ENCODE data around the gene ZC4H2.
A peak's percentile ranks its signal among the peaks of the same experiment; 100 is the strongest.
"Not testable (repeated sequence)": the region's sequence is repeated elsewhere in the genome, so short reads cannot be mapped to it uniquely, and the experiment has no call there.

The ZC4H2 gene

DNA sequence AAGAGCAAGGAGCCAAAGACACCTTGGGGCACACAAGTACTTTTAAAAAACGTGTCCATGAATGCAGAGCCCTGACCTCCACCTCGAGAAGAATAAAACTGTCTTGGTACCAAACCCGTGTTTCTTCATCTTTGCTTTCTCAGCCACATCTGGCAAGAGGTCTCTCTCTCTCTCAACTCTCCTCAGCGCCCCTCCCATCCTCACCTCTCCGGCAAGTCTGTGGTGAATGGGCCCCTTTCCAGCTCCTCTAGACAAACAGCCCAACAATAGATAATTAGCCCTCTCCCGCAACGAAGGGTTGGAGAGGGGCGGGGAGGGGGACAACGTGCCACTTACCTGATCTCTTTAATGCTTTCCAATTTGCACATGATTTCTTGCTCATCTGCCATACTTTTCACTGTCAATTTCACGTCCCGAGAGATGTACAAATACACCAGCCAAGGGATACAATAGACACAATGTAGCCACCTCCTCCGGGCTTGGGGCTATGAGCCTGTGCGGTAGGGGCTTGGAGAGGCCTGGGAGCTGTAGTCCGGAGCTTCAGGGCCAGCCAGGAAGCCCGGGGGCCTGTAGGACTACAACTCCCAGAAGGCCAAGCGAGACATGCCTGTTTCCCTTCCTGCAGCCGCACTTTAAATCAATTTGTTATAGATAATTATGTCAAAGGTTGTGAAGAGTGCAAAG is at the start of gene ZC4H2:
TSS of gene ZC4H2 (minus strand) at position 462 of the 684 bp plus-strand sequence. CDS start at position 389, 73 bp downstream.
- DNase-seq (ENCODE audit: low read depth in 3 of 3), result peak; percentile 16 to 47 (median 45)

- no peak for DNase-seq (ENCODE audit: low read depth in 3 of 3)
Measured at GRCh38 chrX:65017451-65017850, 41.2 kb upstream of the ZC4H2 start.

- no peak for DNase-seq (ENCODE audit: low read depth in 3 of 3)
Measured at GRCh38 chrX:65014230-65014629, 38.0 kb upstream of the ZC4H2 start.

DNA sequence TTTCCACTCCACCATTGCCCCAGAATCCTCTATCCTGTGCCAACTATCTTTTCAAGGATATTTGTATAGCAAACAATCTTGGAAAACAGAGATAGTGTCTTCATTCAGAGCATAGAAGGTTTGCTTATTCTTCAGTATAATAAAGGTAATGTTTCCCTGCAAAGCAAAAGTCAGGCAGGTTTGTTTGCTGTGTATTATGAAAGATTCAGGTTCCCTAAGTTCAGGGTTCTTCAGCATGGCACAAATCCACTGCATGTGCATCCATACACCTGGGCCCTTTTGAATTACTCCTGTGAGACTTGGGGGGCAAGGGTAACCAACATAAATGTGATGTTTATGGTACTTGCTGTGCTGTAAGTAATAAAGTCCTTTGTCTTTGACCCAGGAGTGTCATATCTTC is 33.2 kb upstream of the ZC4H2 start:
- DNase-seq (ENCODE audit: low read depth in 3 of 3), result no peak

- not testable (repeated sequence) for DNase-seq (ENCODE audit: low read depth in 3 of 3)
Measured at GRCh38 chrX:65002208-65002607, 26.0 kb upstream of the ZC4H2 start.

DNA sequence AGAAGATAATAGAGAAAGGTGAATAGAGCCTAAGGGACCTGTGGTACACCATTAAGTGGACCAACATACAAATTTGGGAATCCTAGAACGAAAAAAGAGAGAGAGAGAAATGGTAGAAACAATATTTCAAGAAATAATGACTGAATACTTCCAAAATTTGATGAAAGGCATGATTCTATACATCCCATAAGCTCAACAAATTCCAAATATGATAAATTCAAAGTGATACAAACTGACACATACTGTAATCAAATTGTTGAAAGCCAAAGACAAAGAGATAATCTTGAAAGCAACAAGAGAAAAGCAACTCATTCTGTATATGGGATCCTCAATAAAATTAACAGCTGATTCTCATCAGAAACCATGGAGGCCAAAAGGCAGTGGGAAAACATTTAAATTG is 20.6 kb upstream of the ZC4H2 start:
- no peak for DNase-seq (ENCODE audit: low read depth in 3 of 3)

- no peak for DNase-seq (ENCODE audit: low read depth in 3 of 3)
Measured at GRCh38 chrX:64994131-64994798, 18.0 kb upstream of the ZC4H2 start.

DNA sequence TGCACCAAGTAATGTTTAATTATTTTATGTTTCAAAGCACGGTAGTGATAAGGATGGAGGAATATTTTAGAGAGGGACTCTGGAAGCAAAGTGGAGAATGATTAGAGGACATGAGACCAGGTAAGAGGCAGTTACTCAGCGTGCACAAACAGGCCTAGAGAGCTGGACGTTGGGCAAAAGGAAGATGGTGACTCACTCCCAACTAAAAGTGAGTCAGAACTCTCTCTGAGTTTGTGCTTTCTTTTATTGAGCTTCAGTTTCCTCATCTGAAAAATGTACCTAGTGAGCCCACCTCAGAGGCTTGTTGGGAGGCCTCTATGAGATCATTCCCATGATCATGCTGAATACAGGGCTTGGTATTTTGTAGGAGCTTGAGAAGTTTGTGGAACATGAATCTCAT is 1.6 kb upstream of the ZC4H2 start:
- no peak for DNase-seq (ENCODE audit: low read depth in 3 of 3)

DNA sequence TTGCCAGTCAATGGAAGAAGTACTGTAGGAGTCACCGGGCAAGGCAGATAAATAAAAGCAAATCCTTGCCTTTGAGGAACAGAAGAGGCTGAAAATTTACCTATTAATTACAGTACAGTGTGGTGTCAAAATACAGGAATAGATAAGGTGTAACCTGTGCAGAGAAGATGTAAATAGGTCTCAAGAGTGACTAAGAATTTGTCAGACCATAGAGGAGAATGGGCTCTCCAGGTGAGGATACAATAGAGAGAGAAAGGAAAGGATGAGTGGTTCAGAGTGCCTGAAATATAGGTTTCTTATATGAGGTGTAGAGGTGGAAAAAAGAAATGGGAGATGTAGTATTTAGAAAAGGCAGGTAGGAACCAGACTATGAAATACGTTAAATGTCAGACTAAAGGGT is 801 bp upstream of the ZC4H2 start:
- no peak for DNase-seq (ENCODE audit: low read depth in 3 of 3)

DNA sequence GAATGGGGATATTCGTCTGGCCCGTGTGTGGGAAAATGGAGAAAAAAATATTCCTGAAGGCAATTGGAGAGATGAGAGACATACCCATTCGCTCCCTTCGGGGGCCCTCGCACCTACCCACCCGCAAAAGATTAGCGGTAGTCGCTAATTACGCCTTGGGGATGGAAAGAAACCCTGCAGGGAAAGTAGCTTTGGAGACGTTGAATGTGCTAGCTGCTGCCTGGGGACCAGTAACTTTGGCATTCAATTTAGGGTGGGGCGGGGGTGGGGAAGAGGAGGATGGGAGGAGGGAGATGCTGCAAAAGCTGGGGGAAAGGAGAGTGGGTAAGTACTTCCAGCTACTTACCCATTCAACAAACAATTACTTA is 407 bp upstream of the ZC4H2 start:
- no peak for DNase-seq (ENCODE audit: low read depth in 3 of 3)

DNA sequence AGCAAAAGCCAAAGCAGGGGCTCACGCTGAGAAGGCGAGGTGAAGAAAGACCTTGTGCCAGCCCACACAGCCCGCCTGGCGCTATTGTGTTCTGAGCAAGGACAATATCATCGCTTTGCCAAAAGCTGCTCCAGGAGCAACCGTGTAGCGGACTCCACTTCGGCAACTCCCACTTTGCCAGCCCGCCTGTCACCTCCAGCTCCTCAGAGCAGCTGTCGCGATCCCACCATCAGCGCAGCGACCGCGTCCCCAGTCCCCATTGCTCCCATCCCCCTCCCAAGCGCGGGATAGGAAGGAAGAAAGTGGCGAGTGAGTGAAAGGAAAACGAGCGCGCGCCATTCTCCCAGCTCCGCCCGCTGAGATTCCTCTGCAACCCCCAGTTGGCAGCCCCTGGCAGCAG is 759 bp downstream of the ZC4H2 start:
- DNase-seq (ENCODE audit: low read depth in 3 of 3), result no peak

DNA sequence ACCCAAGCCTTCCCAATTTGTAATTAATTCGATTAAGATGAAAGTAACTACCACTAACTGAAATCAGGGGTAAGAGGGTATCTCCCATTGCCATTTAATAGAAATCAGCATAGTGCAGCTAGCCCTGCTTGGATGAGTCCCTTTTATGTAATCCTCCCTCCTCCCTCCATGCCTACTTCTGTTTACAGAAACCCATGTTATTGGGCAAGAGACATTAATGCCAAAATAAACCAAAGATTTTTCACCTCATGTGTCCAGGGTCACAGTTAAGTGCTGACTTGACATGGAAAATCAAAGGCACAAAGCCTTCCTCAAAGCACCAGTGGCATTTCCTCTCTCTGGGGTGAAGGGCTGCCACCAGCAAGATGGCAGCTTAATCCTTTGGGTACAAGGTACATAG is 50.8 kb downstream of the ZC4H2 start:
- no peak for DNase-seq (ENCODE audit: low read depth in 3 of 3)

- DNase-seq (ENCODE audit: low read depth in 3 of 3), result no peak
Measured at GRCh38 chrX:64908121-64908520, 68.1 kb downstream of the ZC4H2 start.

DNA sequence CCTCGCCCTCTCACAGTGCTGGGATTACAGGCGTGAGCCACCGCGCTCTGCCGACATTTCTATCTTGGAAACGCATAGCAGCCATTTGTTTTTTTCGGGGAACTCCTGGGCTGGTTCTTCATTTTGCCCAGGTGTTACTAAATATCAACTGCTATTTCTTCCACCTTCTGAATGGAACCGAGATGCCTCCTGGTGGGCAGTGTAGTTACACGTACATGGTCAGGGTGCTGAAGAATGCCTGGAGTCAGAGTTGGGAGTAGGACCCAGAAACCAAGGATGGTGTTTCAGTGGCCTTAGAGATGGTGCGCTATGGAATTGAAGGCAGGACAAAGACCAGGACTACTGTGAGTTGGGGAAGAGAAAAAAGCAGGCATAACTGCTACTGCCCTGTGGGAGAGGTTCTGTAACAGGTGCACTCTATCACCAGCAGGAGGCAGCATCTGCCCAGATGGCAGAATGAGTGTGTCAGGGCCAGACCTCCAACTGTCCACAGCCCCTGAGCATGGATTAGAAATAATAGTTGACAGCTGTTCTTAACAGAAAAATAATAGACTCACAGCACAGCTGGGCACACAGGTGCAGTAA is 81.7 kb downstream of the ZC4H2 start:
- DNase-seq (ENCODE audit: low read depth in 3 of 3), result peak in 1 of 3 donors; percentile 37

GRCh38 chrX:64885850-64886249 is 90.4 kb downstream of the ZC4H2 start:
- DNase-seq (ENCODE audit: low read depth in 3 of 3), result no peak

- DNase-seq (ENCODE audit: low read depth in 3 of 3), result not testable (repeated sequence)
Measured at GRCh38 chrX:64878709-64879108, 97.5 kb downstream of the ZC4H2 start.

DNA sequence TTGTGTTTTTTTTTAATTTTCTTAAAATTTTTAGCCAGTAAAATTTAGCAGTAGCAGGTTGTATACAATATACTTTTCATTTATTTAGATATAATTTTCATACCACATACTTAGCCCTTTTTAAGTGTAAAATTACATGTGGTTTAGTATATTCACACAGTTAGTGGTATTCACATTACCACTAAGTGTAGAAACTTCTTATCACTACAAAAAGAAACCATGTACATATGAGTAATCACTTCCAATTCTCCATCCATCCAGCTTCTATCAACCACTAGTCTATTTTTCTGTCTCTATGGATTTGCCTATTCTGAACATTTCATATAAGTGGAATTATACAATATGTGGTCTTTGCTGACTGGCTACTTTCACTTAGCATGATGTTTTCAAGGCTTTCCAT is 109.0 kb downstream of the ZC4H2 start:
- DNase-seq (ENCODE audit: low read depth in 3 of 3), result no peak

Measured in stimulated activated CD4-positive, alpha-beta T cell treated with anti-CD3 and anti-CD28 coated beads, TNF-alpha, amount 100 ng/mL, for 48 hours (primary cell).